Measurements from ENCODE around the gene TMEM54. TPM values are rescaled to one million over a fixed set of nuclear protein-coding genes. Genes with fewer than 3 reads are reported as not detected.

TMEM54 gene
- total and polyA plus RNA-seq, 10 of the 15 experiments (the other 5 are each of a cell fraction or from before 2014, with no cell fraction given), result 0.07 to 0.94 (median 0.56) TPM; not detected in 1

DNA sequence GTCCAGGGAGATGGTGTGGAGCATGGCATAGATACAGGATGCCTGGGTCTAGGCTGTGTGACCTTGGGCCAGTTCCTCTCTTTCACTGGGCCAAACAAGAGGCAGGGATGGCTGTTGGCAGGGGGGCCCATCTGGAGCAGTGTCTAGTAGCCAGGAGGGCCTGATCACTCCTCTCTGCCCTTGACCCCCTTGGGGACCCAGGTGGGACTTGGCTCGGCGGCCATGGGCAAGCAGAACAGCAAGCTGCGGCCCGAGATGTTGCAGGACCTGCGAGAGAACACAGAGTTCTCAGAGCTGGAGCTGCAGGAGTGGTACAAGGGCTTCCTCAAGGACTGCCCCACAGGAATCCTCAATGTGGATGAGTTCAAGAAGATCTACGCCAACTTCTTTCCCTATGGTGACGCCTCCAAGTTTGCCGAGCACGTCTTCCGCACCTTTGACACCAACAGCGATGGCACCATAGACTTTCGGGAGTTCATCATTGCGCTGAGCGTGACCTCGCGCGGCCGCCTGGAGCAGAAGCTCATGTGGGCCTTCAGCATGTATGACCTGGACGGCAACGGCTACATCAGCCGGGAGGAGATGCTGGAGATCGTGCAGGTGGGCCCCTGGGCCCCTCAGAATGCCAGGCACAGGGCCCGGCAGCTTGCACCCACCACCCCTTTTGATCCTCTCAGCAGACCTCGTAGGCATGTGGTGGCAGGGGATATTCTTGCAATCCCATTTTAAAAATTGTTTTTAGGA, 12.3 kb downstream of the TMEM54 start:
- Histone ChIP-seq H3K4me1 (ENCODE audit: control insufficient read depth, insufficient read depth, low read length) (no peaks in the 10 kb centered on the region), H3K9ac (ENCODE audit: control insufficient read depth, insufficient read depth, low read length) (no peak overlapping the region), H3K79me2 (ENCODE audit: control insufficient read depth, insufficient read depth, low read length) (no peaks in the 10 kb centered on the region), H3K4me2 (ENCODE audit: control insufficient read depth, insufficient read depth) (no peak overlapping the region), H3K36me3 (ENCODE audit: control insufficient read depth in 2 of 2, insufficient read depth in 2 of 2, low read length in 1 of 2) (no peaks in the 10 kb centered on the region), H3K27me3 (replicated peaks in 1 of 2; ENCODE audit: control insufficient read depth in 2 of 2, insufficient read depth in 2 of 2, low read length in 1 of 2) (peaks cover 11 to 14% of the 10 kb centered on the region in 2 experiments), H3K9me3 (replicated peaks; ENCODE audit: control insufficient read depth, insufficient read depth, low read length) (no peaks in the 10 kb centered on the region; the same call in 2 of the 3 replicates), H3K4me3 (no peak overlapping the region), H3K27ac (ENCODE audit: control insufficient read depth, insufficient read depth) (no peak overlapping the region), H2AFZ (ENCODE audit: control insufficient read depth, low read depth, low read length) (no peak overlapping the region), H4K20me1 (ENCODE audit: control insufficient read depth, insufficient read depth) (no peaks in the 10 kb centered on the region)
- 48% methylated on average over 24 of the region's 24 CpGs for WGBS (ENCODE audit: insufficient coverage, insufficient replicate concordance, low lambda C conversion rate, missing lambda C conversion rate)
- DNase-seq (ENCODE audit: low read depth, low spot score) (no peak), FAIRE-seq (no peak), ATAC-seq (no peak)
- intact Hi-C loops (cut with micrococcal nuclease; ENCODE audit: unreplicated experiment) (no loop called here), in situ Hi-C loops (cut with MboI) (no loop called here)
- RAD21 ChIA-PET (ENCODE audit: unreplicated experiment), result no interaction called here
- TF ChIP-seq, protein P1, sequence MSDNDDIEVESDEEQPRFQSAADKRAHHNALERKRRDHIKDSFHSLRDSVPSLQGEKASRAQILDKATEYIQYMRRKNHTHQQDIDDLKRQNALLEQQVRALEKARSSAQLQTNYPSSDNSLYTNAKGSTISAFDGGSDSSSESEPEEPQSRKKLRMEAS (IDR thresholded peaks at IDR 0.05; ENCODE audit: low read depth, low read length), result no peak
- no peak for TF ChIP-seq ZSCAN29 (IDR thresholded peaks at IDR 0.05)
- TF ChIP-seq, protein P2, sequence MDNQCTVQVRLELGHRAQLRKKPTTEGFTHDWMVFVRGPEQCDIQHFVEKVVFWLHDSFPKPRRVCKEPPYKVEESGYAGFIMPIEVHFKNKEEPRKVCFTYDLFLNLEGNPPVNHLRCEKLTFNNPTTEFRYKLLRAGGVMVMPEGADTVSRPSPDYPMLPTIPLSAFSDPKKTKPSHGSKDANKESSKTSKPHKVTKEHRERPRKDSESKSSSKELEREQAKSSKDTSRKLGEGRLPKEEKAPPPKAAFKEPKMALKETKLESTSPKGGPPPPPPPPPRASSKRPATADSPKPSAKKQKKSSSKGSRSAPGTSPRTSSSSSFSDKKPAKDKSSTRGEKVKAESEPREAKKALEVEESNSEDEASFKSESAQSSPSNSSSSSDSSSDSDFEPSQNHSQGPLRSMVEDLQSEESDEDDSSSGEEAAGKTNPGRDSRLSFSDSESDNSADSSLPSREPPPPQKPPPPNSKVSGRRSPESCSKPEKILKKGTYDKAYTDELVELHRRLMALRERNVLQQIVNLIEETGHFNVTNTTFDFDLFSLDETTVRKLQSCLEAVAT (IDR thresholded peaks at IDR 0.05), result no peak
- TF ChIP-seq EGR1 (IDR thresholded peaks at IDR 0.05; ENCODE audit: borderline replicate concordance in 1 of 2, low read depth in 2 of 2, low read length in 2 of 2), result no peak
- no peak for TF ChIP-seq PAX5 (IDR thresholded peaks at IDR 0.05; ENCODE audit: borderline replicate concordance, low read depth, low read length)
- TF ChIP-seq SREBF2 (IDR thresholded peaks at IDR 0.05; ENCODE audit: low read length), result no peak
- TF ChIP-seq, protein P3, sequence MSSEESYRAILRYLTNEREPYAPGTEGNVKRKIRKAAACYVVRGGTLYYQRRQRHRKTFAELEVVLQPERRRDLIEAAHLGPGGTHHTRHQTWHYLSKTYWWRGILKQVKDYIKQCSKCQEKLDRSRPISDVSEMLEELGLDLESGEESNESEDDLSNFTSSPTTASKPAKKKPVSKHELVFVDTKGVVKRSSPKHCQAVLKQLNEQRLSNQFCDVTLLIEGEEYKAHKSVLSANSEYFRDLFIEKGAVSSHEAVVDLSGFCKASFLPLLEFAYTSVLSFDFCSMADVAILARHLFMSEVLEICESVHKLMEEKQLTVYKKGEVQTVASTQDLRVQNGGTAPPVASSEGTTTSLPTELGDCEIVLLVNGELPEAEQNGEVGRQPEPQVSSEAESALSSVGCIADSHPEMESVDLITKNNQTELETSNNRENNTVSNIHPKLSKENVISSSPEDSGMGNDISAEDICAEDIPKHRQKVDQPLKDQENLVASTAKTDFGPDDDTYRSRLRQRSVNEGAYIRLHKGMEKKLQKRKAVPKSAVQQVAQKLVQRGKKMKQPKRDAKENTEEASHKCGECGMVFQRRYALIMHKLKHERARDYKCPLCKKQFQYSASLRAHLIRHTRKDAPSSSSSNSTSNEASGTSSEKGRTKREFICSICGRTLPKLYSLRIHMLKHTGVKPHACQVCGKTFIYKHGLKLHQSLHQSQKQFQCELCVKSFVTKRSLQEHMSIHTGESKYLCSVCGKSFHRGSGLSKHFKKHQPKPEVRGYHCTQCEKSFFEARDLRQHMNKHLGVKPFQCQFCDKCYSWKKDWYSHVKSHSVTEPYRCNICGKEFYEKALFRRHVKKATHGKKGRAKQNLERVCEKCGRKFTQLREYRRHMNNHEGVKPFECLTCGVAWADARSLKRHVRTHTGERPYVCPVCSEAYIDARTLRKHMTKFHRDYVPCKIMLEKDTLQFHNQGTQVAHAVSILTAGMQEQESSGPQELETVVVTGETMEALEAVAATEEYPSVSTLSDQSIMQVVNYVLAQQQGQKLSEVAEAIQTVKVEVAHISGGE (CRISPR knock-in tag; IDR thresholded peaks at IDR 0.05), result no peak
- TF ChIP-seq MEF2A (IDR thresholded peaks at IDR 0.05; ENCODE audit: insufficient read depth, low read depth, low read length), result no peak
- no peak for TF ChIP-seq POLR2A (IDR thresholded peaks at IDR 0.05; ENCODE audit: low read depth, low read length)
- no peak for TF ChIP-seq MTA3 (IDR thresholded peaks at IDR 0.05; ENCODE audit: borderline replicate concordance, low read length)
- no peak for TF ChIP-seq IRF4 (IDR thresholded peaks at IDR 0.05; ENCODE audit: low read depth, low read length)
- TF ChIP-seq MTA2 (IDR thresholded peaks at IDR 0.05; ENCODE audit: low read depth), result no peak
- no peak for TF ChIP-seq CREM (IDR thresholded peaks at IDR 0.05; ENCODE audit: low read depth)
- no peak for TF ChIP-seq ESRRA (IDR thresholded peaks at IDR 0.05; ENCODE audit: low read length)
- TF ChIP-seq, protein P4, sequence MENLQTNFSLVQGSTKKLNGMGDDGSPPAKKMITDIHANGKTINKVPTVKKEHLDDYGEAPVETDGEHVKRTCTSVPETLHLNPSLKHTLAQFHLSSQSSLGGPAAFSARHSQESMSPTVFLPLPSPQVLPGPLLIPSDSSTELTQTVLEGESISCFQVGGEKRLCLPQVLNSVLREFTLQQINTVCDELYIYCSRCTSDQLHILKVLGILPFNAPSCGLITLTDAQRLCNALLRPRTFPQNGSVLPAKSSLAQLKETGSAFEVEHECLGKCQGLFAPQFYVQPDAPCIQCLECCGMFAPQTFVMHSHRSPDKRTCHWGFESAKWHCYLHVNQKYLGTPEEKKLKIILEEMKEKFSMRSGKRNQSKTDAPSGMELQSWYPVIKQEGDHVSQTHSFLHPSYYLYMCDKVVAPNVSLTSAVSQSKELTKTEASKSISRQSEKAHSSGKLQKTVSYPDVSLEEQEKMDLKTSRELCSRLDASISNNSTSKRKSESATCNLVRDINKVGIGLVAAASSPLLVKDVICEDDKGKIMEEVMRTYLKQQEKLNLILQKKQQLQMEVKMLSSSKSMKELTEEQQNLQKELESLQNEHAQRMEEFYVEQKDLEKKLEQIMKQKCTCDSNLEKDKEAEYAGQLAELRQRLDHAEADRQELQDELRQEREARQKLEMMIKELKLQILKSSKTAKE (IDR thresholded peaks at IDR 0.05; ENCODE audit: low read depth, poor library complexity, severe bottlenecking), result no peak
- TF ChIP-seq CHD1 (IDR thresholded peaks at IDR 0.05; ENCODE audit: low read depth, low read length), result no peak
- TF ChIP-seq FOXK2 (IDR thresholded peaks at IDR 0.05), result no peak
- POLR2A ChIA-PET, result no interaction called here
- CTCF ChIA-PET, result interaction anchor here (0.8 to 6.5 kb wide), 3 partner anchors 12 to 16 kb away, joined by 3 to 36 read pairs (median 7); no protein-coding TSS in a partner anchor
- SMC1A ChIA-PET (ENCODE audit: uncharacterized antibody, unreplicated experiment), result interaction anchor here (1.5 kb wide), 1 partner anchor 10 kb away, joined by 3 read pairs; no protein-coding TSS in a partner anchor
- BruUV-seq (replicated peaks), result no TSS peak

All from GM12878 (cell line).